ENCODE results near the gene HRG.

GRCh38 chr3:186653080-186653707 lies 12.6 kb upstream of the HRG start:
- TF ChIP-seq SUZ12 (IDR thresholded peaks at IDR 0.05; ENCODE audit: extremely low read depth, insufficient read depth, insufficient read length) = no peak
- TF ChIP-seq YY1 (IDR thresholded peaks at IDR 0.05; ENCODE audit: insufficient read depth, insufficient read length) = no peak
- TF ChIP-seq ZNF274 (IDR thresholded peaks at IDR 0.05; ENCODE audit: low read depth, low read length) = no peak
